Liver (tissue), 3 donors: ENCODE results near the gene UBE3C.

ENCODE experiments used
- HNF4G ChIP-seq: IDR thresholded peaks from 2 replicates; pipeline ENCODE4 v1.6.1; 2016; ENCODE audit warnings: antibody characterized with exemption
- RAD21 ChIP-seq, 2 donors: IDR thresholded peaks; 2 replicates each; pipeline ENCODE4 v1.6.1; 2016; ENCODE audit warnings: antibody characterized with exemption in 2 of 2, mild to moderate bottlenecking in 2 of 2
- YY1 ChIP-seq: IDR thresholded peaks from 2 replicates; pipeline ENCODE4 v1.6.1; 2016; ENCODE audit warnings: antibody characterized with exemption, mild to moderate bottlenecking
- TF ChIP-seq, protein P1 (sequence below): fragments of 150-350 bp; IDR thresholded peaks from 2 replicates; pipeline ENCODE4 v1.5.1; 2017; ENCODE audit warnings: improper control_type of control experiment, low read depth, low read length; ENCODE audit not compliant: missing input control
- TF ChIP-seq, protein P2 (sequence below): IDR thresholded peaks from 2 replicates; pipeline ENCODE4 v1.6.1; 2016; ENCODE audit warnings: antibody characterized with exemption
- TF ChIP-seq, protein P3 (sequence below): IDR thresholded peaks from 2 replicates; pipeline ENCODE4 v1.6.1; 2016; ENCODE audit warnings: antibody characterized with exemption
- TF ChIP-seq, protein P4 (sequence below): IDR thresholded peaks from 2 replicates; pipeline ENCODE4 v1.6.1; 2016; ENCODE audit warnings: antibody characterized with exemption, mild to moderate bottlenecking
- donor health status: healthy.
- donor health status: healthy.

DNA sequence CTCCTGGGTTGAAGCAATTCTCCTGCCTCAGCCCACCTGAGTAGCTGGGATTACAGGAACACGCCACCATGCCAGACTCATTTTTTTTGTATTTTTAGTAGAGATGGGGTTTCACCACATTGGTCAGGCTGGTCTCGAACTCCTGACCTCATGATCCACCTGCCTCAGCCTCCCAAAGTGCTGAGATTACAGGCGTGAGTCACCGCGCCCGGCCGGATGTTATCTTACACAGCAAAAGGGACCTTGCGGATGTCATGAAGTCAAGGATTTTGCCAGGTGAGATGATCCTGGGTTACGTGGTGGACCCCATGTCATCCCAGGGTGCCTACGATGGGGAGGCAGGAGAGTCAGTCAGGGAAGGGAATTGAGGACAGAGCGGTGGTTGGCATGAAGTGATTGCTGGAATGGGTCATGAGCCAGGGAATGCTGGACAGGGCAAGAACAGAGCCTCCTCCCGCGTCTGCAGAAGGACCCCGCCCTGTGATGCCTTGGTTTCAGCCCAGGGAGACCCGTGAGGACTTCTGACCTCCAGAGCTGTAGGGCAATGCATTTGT is 8.7 kb upstream of the UBE3C start:
- TF ChIP-seq, protein P1, sequence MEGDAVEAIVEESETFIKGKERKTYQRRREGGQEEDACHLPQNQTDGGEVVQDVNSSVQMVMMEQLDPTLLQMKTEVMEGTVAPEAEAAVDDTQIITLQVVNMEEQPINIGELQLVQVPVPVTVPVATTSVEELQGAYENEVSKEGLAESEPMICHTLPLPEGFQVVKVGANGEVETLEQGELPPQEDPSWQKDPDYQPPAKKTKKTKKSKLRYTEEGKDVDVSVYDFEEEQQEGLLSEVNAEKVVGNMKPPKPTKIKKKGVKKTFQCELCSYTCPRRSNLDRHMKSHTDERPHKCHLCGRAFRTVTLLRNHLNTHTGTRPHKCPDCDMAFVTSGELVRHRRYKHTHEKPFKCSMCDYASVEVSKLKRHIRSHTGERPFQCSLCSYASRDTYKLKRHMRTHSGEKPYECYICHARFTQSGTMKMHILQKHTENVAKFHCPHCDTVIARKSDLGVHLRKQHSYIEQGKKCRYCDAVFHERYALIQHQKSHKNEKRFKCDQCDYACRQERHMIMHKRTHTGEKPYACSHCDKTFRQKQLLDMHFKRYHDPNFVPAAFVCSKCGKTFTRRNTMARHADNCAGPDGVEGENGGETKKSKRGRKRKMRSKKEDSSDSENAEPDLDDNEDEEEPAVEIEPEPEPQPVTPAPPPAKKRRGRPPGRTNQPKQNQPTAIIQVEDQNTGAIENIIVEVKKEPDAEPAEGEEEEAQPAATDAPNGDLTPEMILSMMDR: no peak
- TF ChIP-seq, protein P2, sequence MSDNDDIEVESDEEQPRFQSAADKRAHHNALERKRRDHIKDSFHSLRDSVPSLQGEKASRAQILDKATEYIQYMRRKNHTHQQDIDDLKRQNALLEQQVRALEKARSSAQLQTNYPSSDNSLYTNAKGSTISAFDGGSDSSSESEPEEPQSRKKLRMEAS: no peak
- TF ChIP-seq YY1 (no peak), HNF4G (no peak), RAD21 (IDR thresholded peaks at IDR 0.05) (no peak)
- TF ChIP-seq, protein P3, sequence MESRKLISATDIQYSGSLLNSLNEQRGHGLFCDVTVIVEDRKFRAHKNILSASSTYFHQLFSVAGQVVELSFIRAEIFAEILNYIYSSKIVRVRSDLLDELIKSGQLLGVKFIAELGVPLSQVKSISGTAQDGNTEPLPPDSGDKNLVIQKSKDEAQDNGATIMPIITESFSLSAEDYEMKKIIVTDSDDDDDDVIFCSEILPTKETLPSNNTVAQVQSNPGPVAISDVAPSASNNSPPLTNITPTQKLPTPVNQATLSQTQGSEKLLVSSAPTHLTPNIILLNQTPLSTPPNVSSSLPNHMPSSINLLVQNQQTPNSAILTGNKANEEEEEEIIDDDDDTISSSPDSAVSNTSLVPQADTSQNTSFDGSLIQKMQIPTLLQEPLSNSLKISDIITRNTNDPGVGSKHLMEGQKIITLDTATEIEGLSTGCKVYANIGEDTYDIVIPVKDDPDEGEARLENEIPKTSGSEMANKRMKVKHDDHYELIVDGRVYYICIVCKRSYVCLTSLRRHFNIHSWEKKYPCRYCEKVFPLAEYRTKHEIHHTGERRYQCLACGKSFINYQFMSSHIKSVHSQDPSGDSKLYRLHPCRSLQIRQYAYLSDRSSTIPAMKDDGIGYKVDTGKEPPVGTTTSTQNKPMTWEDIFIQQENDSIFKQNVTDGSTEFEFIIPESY: no peak
- TF ChIP-seq, protein P4, sequence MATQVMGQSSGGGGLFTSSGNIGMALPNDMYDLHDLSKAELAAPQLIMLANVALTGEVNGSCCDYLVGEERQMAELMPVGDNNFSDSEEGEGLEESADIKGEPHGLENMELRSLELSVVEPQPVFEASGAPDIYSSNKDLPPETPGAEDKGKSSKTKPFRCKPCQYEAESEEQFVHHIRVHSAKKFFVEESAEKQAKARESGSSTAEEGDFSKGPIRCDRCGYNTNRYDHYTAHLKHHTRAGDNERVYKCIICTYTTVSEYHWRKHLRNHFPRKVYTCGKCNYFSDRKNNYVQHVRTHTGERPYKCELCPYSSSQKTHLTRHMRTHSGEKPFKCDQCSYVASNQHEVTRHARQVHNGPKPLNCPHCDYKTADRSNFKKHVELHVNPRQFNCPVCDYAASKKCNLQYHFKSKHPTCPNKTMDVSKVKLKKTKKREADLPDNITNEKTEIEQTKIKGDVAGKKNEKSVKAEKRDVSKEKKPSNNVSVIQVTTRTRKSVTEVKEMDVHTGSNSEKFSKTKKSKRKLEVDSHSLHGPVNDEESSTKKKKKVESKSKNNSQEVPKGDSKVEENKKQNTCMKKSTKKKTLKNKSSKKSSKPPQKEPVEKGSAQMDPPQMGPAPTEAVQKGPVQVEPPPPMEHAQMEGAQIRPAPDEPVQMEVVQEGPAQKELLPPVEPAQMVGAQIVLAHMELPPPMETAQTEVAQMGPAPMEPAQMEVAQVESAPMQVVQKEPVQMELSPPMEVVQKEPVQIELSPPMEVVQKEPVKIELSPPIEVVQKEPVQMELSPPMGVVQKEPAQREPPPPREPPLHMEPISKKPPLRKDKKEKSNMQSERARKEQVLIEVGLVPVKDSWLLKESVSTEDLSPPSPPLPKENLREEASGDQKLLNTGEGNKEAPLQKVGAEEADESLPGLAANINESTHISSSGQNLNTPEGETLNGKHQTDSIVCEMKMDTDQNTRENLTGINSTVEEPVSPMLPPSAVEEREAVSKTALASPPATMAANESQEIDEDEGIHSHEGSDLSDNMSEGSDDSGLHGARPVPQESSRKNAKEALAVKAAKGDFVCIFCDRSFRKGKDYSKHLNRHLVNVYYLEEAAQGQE: no peak
